Renal cortex interstitium (tissue), 11 donors: ENCODE data around the gene CD164L2. TPM values are rescaled to one million over a fixed set of nuclear protein-coding genes. Genes with fewer than 3 reads are reported as not detected.
"Not testable (repeated sequence)": the region's sequence is repeated elsewhere in the genome, so short reads cannot be mapped to it uniquely, and the experiment has no call there.

Experiments used
- DNase-seq, 11 donors: peaks; one replicate each; pipeline ENCODE4 v3.0.0-alpha.2; 2013; ENCODE audit warnings: low read depth in 9 of 11, low spot score in 4 of 11; ENCODE audit errors: extremely low read depth in 1 of 11
- polyA plus RNA-seq, 3 donors: library from polyadenylated mRNA; unstranded; fragments of 120-200 nt; gene quantifications; one replicate each; pipeline ENCODE4 v1.2.1, GENCODE V29; 2013; ENCODE audit not compliant: insufficient read length in 3 of 3

Gene CD164L2
- polyA plus RNA-seq, 3 donors: 0.22 to 0.47 (median 0.26) TPM

DNA sequence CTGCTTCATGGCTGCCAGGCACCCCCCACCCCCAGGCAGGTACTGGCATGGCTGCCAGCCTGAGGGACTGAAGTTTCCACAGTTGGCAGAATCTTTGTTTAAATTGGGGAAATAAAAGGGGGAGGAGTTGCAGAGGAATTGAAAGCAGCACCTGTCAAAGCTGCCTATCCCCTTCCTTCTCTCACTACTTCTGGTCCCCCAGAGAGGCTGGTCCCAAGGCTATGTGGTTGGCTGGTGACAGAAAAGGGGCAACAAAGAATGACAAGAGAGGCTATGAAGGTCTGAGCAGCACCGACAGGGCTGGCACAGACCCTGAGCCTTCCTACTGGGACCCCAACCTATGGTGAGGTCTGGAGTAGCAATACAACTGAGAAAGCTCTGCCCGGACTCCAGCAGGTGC, 23.7 kb upstream of the CD164L2 start:
- DNase-seq: not testable (repeated sequence)

DNA sequence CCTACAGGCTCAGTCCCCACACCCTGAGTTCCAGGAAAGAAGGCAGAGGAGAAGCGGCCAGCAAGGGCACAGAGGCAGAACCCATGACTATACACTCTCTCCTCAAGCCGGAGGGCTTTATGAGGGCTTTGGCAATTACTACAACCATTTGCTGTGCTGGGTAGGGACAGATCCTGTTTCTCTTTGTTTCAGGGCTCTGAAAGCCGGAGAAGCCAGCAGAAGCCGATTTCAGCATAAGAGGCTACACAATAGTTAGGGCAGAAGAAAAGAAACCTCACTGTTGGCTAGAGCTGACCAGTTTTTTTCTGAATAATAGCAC, 23.2 kb upstream of the CD164L2 start:
- no peak for DNase-seq

DNA sequence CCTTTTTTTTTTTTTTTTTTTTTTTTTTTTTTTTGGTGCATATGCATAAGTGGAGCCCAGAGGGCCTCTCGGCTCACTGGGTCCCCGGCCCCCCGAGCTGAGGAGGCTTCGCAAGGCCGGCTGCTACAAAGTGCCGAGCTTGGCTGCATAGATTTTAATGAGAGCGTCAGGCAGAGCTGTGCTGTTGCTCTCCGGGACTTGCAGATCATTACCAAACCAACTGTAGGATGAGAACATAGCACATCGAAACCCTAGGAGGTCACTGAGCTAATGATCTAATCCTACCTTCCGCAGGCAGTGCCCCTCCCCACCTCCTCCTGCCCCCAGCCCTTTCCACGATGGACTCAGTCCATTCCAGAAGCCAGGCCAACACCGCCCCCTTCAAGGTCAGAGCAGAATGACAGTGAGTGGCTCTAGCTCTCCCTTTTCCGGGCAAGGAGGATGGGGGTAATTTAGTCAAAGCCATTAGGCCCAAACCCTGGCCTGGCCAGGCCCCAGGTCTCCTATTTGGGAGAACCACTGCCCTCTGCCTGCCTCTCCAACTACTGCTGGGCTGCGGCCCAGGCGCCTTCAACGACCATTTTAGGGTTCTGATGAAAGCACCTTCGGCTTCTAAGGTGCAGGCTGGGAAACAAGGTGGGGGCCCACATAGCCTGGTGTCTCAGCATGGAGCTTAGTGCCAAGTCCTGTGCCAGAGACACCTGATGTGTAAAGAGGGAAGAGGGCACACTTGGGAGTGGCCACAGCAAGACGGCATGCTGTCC, 22.6 kb upstream of the CD164L2 start:
- DNase-seq: not testable (repeated sequence)

DNA sequence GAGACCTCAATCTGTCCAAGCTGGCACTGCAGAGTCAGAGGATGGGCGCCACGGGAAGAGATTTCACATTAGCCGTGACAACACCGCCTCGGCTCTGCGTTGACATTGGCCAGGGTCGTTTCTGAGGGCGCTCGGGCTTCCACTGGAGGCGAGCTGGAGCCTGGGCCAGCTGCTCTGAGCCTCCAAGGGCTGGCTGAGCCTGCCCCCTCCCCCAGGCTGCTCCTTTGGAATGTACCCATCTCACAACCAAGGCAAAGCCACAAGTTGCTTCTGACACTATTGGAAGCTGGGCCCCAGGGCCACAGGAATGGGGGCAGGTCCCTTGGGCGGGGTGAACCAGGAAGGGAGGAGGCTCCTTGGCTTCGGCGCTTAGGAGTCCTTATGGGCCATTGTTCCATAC, 21.9 kb upstream of the CD164L2 start:
- DNase-seq: no peak

DNA sequence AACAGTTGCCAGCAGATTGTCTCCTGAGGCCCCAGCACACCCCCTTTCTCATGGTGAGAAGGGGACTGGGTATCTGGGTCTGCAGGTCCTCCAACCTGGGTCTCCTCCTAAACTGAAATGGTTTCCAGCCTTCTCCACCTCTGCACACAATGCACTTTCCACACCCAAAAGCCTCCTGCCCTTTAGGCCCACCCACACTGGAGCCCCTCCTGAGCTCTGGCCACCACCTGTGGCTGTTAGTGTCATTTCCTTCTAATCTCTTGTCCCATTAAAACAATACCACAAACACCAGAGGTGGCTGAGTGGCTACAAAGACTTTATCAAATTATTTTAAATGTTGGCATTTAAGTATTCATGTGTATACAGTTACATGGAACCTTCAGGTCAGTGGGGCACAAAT, 20.8 kb upstream of the CD164L2 start:
- DNase-seq: no peak

DNA sequence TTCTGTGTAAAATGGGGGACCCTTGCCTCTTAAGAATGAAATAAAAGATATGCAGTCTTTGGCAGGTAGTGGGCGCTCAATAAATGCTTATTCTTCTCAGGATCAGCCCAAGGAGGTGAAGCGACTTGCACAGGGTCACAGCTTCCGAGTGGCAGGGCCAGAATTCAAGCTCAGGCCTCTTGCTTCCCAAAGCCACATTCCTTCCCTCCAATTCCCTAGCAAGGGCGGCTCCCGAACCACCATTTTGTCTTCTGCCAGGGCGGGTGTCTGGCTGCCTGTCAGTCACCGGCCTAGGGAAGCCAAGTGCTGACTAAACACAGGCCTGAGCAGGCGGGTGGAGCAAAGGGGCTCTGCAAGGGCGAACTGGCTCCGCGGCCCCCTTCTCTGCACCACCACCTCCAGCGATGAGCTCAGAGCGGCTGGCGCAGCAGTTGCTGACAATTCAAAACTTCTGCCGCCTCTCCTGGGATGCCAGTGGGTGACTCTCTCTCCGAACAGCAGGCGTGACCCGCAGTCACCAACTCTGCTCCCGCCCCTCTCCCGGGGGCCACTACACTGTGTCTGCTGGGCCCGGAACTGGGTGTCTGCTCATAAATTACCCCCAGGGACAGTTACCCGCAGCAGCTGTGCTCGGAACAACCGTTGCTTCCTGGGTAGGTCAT, 20.1 kb upstream of the CD164L2 start:
- DNase-seq: peak in 1 of 11 donors; percentile 43

DNA sequence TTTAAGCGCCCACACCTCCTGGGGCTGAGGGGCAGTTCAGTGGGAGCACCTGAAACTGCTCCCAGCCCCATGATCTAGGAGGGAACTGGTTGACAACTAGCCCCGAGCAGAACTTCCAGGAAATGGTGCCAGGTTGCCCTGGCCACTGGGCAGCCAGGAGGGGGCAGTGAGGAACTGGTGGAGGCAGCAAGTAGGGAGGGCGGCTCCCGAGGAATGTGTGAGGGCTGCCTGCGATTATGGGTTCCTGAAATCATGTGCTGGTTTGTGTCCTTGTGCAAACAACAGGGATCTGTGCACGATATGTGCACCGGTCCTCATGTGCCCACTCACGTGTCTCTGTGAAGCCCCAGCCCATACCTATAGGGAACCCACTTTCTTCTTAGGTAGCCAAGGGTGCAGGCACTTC, 19.2 kb upstream of the CD164L2 start:
- peak in 1 of 11 donors; percentile 38 for DNase-seq

DNA sequence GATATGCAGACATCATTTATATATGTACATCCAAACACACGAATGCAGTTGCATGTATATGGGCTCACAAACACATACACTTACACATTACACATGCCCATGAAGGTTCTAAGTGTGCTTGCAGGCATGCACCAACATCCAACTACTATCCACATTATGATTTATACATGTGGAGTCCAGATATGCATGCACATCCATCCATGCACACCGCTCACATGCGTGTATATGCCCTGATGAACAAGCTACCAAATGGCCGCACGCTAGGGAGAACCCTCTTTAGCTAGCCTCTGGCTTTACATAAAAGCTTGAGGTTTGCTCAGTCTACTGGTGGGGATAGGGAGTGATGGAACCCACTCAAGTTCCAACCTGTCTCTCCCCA, 17.8 kb upstream of the CD164L2 start:
- DNase-seq: no peak

DNA sequence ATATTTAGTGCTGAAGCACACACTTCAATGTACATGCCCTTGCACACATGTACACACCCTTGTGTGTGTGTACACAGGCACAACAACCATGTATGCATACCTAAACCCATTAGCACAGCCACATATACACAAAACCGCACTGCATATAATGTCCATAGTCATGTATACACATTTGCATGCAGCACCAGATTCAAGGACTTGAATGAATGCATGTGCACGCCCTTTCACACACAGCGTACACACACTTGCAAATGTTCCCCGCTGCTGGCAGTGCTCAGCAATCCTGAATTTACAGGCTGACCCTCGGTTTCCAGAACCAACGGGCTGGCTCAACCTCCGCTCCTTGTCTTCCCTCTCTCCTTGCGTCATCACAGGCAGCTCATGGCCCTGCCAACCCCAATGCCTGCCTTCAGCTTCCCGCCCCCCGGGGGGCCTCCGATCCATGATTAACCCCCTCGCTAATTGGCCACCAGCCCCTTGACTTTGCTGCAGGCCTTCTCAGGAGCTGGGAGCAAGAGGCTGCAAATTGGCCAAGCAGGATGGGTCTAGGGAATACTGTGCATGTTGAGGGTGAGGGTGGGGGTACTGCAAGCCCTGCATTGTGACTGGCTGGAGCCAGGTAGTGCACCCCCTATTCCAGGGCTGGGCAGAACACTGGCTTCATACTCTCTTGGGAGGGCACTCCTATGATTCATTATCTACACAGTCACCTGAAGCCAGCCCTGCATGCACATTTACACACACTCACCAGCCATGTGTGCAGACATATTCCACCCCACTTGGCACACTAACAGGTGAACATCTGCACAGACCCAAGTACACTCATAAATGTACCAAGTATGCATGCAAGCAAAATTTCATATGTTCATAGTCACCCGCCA, 17.2 kb upstream of the CD164L2 start:
- DNase-seq: no peak

DNA sequence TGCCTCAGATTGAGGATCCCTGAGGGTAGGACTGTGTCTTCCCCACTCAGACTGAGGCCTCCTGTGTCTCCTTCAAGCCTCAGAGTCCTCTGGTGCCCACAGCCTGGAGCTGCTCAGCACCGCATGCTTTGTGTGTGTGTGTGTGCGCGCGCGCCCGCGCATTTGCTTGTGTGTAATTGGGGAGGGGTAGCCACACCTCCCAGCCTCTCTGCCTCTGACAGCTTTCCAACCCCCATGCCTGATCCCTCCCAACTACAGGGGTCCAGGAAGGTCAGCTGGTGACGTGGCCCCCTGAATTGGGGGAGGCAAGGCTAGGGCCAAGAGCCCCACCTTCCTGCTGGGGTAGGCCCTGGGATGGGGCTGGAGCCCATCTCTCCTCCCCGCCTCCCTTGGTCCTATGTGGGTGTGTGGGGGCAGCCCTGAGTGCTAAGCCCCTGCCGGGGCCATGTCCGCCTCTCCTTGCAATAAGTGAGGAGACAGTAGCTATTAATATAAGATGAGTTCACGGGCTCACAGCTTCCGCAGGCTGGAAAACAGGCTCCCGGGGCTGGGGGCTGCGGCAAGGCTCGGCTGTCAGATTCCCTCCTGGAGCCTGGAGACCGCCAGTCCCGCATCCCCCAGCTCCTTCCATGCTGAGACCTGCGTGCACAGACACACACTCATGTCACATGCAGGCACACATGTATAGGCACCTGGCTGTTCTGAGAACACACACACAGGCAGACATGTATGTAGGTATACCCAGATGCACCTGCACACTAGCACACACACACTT, 16.3 kb upstream of the CD164L2 start:
- DNase-seq: peak in 1 of 11 donors; percentile 29

DNA sequence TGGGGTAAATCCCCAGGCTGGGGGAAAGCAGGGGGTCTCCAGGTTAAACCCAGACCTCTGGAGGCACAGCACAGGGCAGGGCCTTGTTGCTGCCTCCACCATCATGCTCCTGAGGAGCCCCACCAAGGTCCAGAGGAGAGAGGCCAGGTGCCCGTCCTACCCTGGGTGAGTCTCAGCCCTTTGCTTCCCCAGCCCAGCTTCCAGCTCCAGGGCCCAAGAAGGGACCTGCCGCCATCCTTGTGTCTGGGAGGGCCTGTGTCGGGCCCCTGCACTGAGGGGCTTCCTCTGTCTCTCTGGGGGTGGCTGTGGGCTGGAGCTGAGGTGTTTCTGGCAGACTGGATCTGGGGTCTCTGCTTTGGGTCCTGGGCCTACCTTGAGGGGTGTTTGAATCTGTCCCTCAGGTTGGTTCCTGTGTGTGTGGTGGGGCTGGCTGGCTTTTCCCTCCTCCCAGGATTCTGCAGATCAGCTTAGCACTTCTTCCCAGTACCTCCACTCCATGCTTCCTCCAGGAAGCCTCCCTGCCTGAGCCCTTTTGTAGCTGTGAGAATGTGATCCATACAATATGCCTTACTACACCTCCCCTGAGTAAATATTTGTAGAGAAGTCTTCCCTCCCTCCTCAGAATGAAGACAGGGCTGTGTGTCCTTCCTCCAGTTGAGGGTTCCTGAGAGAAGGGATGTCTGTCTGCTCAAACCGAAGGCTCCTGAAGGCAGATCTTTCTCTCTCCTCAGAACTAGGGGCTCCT, 15.4 kb upstream of the CD164L2 start:
- no peak for DNase-seq

DNA sequence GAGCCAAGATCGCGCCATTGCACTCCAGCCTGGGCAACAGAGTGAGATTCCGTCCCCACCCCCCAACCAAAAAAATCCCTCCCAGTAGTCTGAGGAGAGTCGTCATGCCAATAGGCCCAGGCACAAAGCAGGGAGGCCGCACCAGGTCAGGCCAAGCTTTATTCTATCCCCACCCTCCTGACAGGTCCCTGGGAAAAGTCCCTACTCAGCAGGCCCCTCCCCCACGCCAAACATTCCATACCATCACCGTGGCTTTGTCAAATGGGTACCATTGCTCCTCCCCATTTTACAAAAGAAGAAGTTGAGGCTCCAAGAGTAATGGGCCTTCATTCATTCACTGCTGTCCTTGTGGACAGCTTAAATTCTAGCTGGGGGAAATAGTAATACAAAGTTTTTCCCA, 14.6 kb upstream of the CD164L2 start:
- no peak for DNase-seq

DNA sequence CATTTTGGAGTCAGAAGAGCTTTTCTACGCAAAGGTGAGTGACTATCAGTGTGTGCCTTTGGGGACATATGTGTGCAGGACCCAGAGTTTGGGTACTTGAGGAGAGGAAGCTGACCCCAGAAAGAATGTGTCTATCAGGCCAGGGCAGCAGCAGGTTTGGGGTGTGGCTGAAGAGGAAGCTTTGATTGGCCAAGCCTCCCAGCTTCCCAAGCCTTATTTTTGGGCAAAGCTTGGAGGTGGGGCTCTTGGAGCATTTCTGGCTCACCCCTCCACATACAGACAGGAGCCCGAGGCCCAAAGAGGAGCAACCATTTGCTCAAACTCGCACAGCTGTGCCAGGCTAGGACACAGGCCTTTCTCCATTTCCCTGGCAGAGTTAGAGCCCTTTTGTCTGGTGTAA, 14.0 kb upstream of the CD164L2 start:
- no peak for DNase-seq

DNA sequence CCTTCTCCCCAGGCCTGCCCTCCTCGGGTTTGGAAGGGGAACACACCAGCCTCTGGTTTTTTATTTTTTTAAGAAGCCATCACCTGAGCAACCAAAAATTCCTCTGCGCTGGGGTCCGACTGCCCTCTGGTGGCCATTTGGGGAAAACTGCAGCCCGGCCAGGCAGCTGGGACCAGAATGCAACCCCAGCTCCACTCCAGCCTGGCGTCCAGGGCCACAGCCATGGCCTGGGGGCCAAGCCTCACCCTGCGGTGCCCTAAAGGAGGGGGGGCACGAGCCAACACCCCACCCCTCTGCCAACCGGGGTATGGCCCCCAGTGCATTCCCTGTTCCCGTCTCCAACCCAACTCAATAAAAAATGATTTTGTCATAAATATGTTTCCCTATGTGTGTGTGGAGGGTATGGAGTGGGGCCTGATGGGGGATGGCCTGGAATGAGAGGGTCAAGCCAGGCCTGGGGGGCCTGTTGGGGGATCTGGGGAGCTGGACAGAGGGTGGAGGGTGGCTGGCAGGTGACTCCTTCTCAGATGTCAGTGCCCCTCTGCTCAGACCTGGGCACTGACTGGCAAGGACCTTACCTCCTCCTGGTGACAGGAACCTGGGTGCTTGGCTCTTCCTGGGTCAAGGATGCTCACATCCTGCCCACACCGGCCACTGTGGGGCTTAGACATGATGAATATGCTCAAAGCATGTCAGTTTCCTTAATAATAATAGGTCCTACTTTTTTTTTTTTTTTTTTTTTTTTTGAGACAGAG, 12.5 kb upstream of the CD164L2 start:
- peak in 1 of 11 donors; percentile 66 for DNase-seq

DNA sequence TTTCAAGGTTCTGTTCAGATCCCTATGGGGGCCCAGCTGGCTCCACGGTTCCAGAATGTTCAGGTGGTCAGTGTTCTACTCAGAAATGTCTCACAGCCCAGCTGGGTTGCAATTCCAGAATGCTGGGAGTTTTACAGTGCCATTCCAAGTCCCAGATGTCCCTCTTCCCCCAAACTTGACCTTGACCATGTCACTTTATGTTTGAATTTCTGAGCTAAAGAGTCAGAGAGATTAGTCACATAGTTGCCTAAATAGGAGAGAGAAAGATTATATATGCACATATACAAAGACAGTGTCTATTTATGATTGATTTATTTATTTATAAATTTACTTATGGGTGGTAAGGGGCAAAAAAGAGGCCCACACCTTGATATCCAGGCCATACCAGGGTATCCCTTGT, 11.8 kb upstream of the CD164L2 start:
- DNase-seq: no peak

DNA sequence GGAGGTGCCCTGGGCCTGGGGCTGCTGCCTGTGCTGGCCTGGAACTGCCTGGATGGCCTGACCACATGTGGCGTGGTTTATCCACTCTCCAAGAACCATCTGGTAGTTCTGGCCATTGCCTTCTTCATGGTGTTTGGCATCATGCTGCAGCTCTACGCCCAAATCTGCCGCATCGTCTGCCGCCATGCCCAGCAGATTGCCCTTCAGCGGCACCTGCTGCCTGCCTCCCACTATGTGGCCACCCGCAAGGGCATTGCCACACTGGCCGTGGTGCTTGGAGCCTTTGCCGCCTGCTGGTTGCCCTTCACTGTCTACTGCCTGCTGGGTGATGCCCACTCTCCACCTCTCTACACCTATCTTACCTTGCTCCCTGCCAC, 11.1 kb upstream of the CD164L2 start:
- DNase-seq: no peak

DNA sequence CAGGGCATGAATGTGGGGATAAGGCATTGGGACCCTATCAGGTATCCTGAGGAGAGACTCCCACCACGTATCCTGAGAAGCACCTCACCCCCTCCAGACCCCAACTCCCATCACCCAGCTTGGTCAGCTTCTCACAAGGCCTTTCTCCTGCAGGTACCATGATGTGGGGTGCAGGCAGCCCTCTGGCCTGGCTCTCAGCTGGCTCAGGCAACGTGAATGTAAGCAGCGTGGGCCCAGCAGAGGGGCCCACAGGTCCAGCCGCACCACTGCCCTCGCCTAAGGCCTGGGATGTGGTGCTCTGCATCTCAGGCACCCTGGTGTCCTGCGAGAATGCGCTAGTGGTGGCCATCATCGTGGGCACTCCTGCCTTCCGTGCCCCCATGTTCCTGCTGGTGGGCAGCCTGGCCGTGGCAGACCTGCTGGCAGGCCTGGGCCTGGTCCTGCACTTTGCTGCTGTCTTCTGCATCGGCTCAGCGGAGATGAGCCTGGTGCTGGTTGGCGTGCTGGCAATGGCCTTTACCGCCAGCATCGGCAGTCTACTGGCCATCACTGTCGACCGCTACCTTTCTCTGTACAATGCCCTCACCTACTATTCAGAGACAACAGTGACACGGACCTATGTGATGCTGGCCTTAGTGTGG, 10.6 kb upstream of the CD164L2 start:
- DNase-seq: no peak
